H1 (cell line): Measurements from ENCODE around the gene ASS1. TPM values are rescaled to one million over a fixed set of nuclear protein-coding genes. Genes with fewer than 3 reads are reported as not detected.

Experiments used
- SIX5 ChIP-seq: IDR thresholded peaks from 2 replicates; pipeline ENCODE4 v1.6.1; 2011; ENCODE audit warnings: mild to moderate bottlenecking, low read depth, low read length
- polyA plus RNA-seq, 7 experiments: library from polyadenylated mRNA; depleted of rRNA in 3 of 7; stranded (reverse) in 5 of 7; unstranded in 2 of 7; fragments of >200 nt in 5 of 7; fragments of 200-250 nt in 2 of 7; gene quantifications; 1 replicate in 5 of 7; 2 replicates in 1 of 7; 4 replicates in 1 of 7; pipeline versions ENCODE4 v1.2.1 to v1.2.3, GENCODE V29; 2011 to 2013; ENCODE audit warnings: missing spikeins in 2 of 7, mixed read lengths in 2 of 7
- total RNA-seq: library from RNA; stranded (reverse); fragmentation: NEBNext Ultra II Directional; extraction: Animal tissue kit (Norgen Biotek cat#: 25700); gene quantifications from 2 replicates; pipeline ENCODE4 v1.2.1, GENCODE V29; 2021
- TF ChIP-seq, protein P1 (sequence below): fragments of 300-600 bp; sonication (generic); IDR thresholded peaks from 2 replicates; pipeline ENCODE4 v1.7.1; 2012; ENCODE audit warnings: low read length, moderate library complexity, mild to moderate bottlenecking, inconsistent platforms; ENCODE audit not compliant: insufficient replicate concordance

Gene ASS1
- total and polyA plus RNA-seq, 2 of the 8 experiments (the other 6 are each of a cell fraction or from before 2014, with no cell fraction given): 108 to 296 TPM

DNA sequence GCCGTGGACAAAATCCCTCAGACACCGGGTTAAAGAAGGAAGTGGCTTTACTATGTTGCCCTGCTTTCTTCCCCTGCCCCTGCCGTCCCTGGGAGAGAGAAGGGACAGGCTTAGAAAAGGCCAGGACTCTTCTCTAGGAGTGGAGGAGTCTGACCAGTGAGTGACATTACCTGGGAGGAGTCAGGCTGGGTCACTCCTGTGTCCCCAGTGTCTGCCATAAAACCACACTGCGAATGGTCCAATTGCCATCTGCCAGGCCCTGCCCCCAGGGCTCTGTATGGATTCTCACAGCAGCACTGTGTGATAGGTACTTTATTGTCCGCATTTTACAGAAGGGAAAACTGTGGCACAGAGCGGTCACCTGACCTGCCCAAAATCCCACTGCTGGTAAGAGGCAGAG lies 103.3 kb downstream of the ASS1 start (continued):
- TF ChIP-seq, protein P1, sequence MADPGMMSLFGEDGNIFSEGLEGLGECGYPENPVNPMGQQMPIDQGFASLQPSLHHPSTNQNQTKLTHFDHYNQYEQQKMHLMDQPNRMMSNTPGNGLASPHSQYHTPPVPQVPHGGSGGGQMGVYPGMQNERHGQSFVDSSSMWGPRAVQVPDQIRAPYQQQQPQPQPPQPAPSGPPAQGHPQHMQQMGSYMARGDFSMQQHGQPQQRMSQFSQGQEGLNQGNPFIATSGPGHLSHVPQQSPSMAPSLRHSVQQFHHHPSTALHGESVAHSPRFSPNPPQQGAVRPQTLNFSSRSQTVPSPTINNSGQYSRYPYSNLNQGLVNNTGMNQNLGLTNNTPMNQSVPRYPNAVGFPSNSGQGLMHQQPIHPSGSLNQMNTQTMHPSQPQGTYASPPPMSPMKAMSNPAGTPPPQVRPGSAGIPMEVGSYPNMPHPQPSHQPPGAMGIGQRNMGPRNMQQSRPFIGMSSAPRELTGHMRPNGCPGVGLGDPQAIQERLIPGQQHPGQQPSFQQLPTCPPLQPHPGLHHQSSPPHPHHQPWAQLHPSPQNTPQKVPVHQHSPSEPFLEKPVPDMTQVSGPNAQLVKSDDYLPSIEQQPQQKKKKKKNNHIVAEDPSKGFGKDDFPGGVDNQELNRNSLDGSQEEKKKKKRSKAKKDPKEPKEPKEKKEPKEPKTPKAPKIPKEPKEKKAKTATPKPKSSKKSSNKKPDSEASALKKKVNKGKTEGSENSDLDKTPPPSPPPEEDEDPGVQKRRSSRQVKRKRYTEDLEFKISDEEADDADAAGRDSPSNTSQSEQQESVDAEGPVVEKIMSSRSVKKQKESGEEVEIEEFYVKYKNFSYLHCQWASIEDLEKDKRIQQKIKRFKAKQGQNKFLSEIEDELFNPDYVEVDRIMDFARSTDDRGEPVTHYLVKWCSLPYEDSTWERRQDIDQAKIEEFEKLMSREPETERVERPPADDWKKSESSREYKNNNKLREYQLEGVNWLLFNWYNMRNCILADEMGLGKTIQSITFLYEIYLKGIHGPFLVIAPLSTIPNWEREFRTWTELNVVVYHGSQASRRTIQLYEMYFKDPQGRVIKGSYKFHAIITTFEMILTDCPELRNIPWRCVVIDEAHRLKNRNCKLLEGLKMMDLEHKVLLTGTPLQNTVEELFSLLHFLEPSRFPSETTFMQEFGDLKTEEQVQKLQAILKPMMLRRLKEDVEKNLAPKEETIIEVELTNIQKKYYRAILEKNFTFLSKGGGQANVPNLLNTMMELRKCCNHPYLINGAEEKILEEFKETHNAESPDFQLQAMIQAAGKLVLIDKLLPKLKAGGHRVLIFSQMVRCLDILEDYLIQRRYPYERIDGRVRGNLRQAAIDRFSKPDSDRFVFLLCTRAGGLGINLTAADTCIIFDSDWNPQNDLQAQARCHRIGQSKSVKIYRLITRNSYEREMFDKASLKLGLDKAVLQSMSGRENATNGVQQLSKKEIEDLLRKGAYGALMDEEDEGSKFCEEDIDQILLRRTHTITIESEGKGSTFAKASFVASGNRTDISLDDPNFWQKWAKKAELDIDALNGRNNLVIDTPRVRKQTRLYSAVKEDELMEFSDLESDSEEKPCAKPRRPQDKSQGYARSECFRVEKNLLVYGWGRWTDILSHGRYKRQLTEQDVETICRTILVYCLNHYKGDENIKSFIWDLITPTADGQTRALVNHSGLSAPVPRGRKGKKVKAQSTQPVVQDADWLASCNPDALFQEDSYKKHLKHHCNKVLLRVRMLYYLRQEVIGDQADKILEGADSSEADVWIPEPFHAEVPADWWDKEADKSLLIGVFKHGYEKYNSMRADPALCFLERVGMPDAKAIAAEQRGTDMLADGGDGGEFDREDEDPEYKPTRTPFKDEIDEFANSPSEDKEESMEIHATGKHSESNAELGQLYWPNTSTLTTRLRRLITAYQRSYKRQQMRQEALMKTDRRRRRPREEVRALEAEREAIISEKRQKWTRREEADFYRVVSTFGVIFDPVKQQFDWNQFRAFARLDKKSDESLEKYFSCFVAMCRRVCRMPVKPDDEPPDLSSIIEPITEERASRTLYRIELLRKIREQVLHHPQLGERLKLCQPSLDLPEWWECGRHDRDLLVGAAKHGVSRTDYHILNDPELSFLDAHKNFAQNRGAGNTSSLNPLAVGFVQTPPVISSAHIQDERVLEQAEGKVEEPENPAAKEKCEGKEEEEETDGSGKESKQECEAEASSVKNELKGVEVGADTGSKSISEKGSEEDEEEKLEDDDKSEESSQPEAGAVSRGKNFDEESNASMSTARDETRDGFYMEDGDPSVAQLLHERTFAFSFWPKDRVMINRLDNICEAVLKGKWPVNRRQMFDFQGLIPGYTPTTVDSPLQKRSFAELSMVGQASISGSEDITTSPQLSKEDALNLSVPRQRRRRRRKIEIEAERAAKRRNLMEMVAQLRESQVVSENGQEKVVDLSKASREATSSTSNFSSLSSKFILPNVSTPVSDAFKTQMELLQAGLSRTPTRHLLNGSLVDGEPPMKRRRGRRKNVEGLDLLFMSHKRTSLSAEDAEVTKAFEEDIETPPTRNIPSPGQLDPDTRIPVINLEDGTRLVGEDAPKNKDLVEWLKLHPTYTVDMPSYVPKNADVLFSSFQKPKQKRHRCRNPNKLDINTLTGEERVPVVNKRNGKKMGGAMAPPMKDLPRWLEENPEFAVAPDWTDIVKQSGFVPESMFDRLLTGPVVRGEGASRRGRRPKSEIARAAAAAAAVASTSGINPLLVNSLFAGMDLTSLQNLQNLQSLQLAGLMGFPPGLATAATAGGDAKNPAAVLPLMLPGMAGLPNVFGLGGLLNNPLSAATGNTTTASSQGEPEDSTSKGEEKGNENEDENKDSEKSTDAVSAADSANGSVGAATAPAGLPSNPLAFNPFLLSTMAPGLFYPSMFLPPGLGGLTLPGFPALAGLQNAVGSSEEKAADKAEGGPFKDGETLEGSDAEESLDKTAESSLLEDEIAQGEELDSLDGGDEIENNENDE: no peak
- no peak for TF ChIP-seq SIX5
